Nephron (organoid): ENCODE measurements around the gene SLC9A9.

ENCODE experiments used
- H3K27ac Mint-ChIP-seq, 3 experiments: 2 replicates each; pipeline ENCODE4 v1.8.0; 2020; ENCODE audit warnings: mixed read lengths in 3 of 3, mild to moderate bottlenecking in 2 of 3, moderate library complexity in 1 of 3
- H3K27me3 Mint-ChIP-seq: 2 replicates; pipeline ENCODE4 v1.8.0; 2021; ENCODE audit warnings: low read depth, mild to moderate bottlenecking, moderate library complexity, mixed read lengths
- H3K36me3 Mint-ChIP-seq: 2 replicates; pipeline ENCODE4 v1.8.0; 2020; ENCODE audit warnings: low read depth, mixed read lengths
- H3K4me1 Mint-ChIP-seq: 2 replicates; pipeline ENCODE4 v1.8.0; 2020; ENCODE audit warnings: mixed read lengths
- H3K4me3 Mint-ChIP-seq, 3 experiments: 2 replicates each; pipeline ENCODE4 v1.8.0; 2020; ENCODE audit warnings: mild to moderate bottlenecking in 3 of 3, mixed read lengths in 3 of 3, moderate library complexity in 2 of 3
- H3K9me3 Mint-ChIP-seq: 2 replicates; pipeline ENCODE4 v1.8.0; 2020; ENCODE audit warnings: mixed read lengths
- TF ChIP-seq, protein P1 (sequence below), 3 experiments: fragments of 200-600 bp; sonication (generic); IDR thresholded peaks; one replicate each; pipeline ENCODE4 v1.5.0; 2021; ENCODE audit warnings: antibody characterized with exemption in 3 of 3; ENCODE audit not compliant: unreplicated experiment in 3 of 3

SLC9A9 gene

DNA sequence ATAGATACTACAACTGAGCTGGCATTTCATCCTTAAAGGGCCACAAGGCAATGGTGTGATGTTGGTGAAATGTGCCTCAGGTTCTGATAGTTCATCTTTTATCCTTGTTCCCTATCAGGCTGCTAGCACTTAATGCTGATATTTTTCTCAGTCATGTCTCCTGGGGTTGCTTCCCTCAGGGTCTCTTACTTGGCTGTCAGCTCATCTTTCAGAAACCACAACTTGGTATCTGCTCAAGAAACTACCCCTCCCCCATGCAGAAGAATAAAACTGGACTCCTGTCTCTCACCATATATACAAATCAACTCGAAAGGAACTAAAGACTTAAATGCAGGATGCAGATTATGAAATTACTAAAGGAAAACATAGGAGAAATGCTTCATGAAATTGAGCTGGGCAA lies 420.6 kb downstream of the SLC9A9 start:
- Mint-ChIP-seq H3K27ac (no peak overlapping the region), H3K27me3 (peaks cover 4% of the 10 kb centered on the region), H3K4me3 (no peak overlapping the region), H3K4me1 (peaks cover 6% of the 10 kb centered on the region), H3K36me3 (no peaks in the 10 kb centered on the region), H3K9me3 (no peaks in the 10 kb centered on the region)
- TF ChIP-seq, protein P1, sequence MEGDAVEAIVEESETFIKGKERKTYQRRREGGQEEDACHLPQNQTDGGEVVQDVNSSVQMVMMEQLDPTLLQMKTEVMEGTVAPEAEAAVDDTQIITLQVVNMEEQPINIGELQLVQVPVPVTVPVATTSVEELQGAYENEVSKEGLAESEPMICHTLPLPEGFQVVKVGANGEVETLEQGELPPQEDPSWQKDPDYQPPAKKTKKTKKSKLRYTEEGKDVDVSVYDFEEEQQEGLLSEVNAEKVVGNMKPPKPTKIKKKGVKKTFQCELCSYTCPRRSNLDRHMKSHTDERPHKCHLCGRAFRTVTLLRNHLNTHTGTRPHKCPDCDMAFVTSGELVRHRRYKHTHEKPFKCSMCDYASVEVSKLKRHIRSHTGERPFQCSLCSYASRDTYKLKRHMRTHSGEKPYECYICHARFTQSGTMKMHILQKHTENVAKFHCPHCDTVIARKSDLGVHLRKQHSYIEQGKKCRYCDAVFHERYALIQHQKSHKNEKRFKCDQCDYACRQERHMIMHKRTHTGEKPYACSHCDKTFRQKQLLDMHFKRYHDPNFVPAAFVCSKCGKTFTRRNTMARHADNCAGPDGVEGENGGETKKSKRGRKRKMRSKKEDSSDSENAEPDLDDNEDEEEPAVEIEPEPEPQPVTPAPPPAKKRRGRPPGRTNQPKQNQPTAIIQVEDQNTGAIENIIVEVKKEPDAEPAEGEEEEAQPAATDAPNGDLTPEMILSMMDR (IDR thresholded peaks at IDR 0.05; ENCODE audit: unreplicated experiment in 3 of 3) = no peak

DNA sequence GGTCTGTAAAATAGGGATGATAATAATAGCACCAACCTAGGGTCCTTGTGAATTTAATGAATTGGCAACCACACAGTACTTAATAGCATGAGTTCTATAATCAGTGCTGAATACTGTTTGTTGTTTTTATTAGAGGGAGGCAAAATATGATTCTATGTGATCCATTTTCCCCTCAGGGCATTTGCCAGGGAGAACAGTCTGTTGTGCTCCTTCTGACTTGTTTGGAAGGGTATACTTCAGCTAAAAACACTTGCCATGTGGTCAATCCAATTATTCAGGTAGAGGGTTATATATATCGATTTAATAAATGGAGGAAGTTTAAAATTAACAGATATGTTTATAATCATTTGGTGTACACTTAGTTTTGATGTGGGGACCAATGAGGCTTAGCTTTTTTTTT lies 423.4 kb downstream of the SLC9A9 start:
- no peaks in the 10 kb centered on the region for H3K4me1 Mint-ChIP-seq
- H3K4me3 Mint-ChIP-seq = no peak overlapping the region
- H3K27me3 Mint-ChIP-seq = peaks cover 4% of the 10 kb centered on the region
- TF ChIP-seq, protein P1 (IDR thresholded peaks at IDR 0.05; ENCODE audit: unreplicated experiment in 3 of 3) = no peak
- no peak overlapping the region for H3K27ac Mint-ChIP-seq
- no peaks in the 10 kb centered on the region for H3K9me3 Mint-ChIP-seq
- H3K36me3 Mint-ChIP-seq = no peaks in the 10 kb centered on the region

- Mint-ChIP-seq H3K4me1 (no peaks in the 10 kb centered on the region), H3K27me3 (peaks cover 4% of the 10 kb centered on the region), H3K4me3 (no peak overlapping the region), H3K9me3 (no peaks in the 10 kb centered on the region), H3K27ac (no peak overlapping the region), H3K36me3 (no peaks in the 10 kb centered on the region)
- TF ChIP-seq, protein P1 (IDR thresholded peaks at IDR 0.05; ENCODE audit: unreplicated experiment in 3 of 3) = no peak
These were observed 426.7 kb downstream of the SLC9A9 start for GRCh38 chr3:143421556-143421955.

DNA sequence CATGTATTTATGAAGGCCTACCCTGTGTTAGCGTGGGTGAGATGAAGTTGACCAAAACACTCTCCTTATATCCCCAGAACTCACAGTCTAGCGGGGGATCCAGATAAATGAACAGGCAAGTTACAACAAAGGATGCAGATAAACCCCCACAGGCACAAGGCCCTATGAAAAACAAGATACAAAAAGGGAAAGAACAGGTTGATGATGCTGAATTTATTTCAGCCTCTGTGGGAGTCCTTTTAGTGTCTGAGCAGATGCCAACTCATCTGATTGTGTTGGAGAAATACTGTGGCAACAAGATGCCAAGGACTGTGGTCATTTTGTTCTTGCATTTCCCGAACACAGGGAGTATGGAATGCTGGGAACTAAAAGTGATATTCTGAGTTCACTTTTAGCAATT lies 428.7 kb downstream of the SLC9A9 start:
- H3K9me3 Mint-ChIP-seq = peaks cover 11% of the 10 kb centered on the region
- TF ChIP-seq, protein P1 (IDR thresholded peaks at IDR 0.05; ENCODE audit: unreplicated experiment in 3 of 3) = no peak
- H3K27me3 Mint-ChIP-seq = peaks cover 7% of the 10 kb centered on the region
- no peaks in the 10 kb centered on the region for H3K36me3 Mint-ChIP-seq
- no peaks in the 10 kb centered on the region for H3K4me1 Mint-ChIP-seq
- no peak overlapping the region for H3K4me3 Mint-ChIP-seq
- no peak overlapping the region for H3K27ac Mint-ChIP-seq

GRCh38 chr3:143418391-143418790 lies 429.9 kb downstream of the SLC9A9 start:
- TF ChIP-seq, protein P1 (IDR thresholded peaks at IDR 0.05; ENCODE audit: unreplicated experiment in 3 of 3) = no peak
- Mint-ChIP-seq H3K27me3 (peaks cover 7% of the 10 kb centered on the region), H3K4me1 (no peaks in the 10 kb centered on the region), H3K4me3 (no peak overlapping the region), H3K36me3 (no peaks in the 10 kb centered on the region), H3K9me3 (peaks cover 11% of the 10 kb centered on the region), H3K27ac (no peak overlapping the region)

GRCh38 chr3:143416229-143416628 lies 432.0 kb downstream of the SLC9A9 start:
- TF ChIP-seq, protein P1 (IDR thresholded peaks at IDR 0.05; ENCODE audit: unreplicated experiment in 3 of 3) = no peak
- Mint-ChIP-seq H3K27me3 (peaks cover 3% of the 10 kb centered on the region), H3K27ac (no peak overlapping the region), H3K4me1 (no peaks in the 10 kb centered on the region), H3K36me3 (no peaks in the 10 kb centered on the region), H3K9me3 (peaks cover 11% of the 10 kb centered on the region), H3K4me3 (no peak overlapping the region)
